ENCODE data around the gene C10orf120.
A peak's percentile ranks its signal among the peaks of the same experiment; 100 is the strongest.

The C10orf120 gene

GRCh38 chr10:122648599-122649428, 50.8 kb downstream of the C10orf120 start:
- no peaks in the 10 kb centered on the region for H3K4me1 ChIP-seq
- no peaks in the 10 kb centered on the region for H3K9me3 ChIP-seq
- no peaks in the 10 kb centered on the region for H3K27me3 ChIP-seq (ENCODE audit: low read depth)
- no peaks in the 10 kb centered on the region for H3K36me3 ChIP-seq (replicated peaks)
- in situ Hi-C loops (cut with MboI; ENCODE audit: low sequenced_read_pairs) = loop anchor here (10.0 to 25.0 kb wide), 2 partner anchors 56 to 913 kb away; no protein-coding TSS in a partner anchor
- peak; percentile 34 to 64 for DNase-seq (ENCODE audit: low spot score in 2 of 2)
- no peak overlapping the region for H3K4me3 ChIP-seq

All from HAP-1 (cell line).